Activated T-cell treated with anti-CD3 and anti-CD28 coated beads, Interleukin-2, amount 50 U/mL, for 72 hours (primary cell): Measurements from ENCODE around the gene VSTM2L. TPM values are rescaled to one million over a fixed set of nuclear protein-coding genes. Genes with fewer than 3 reads are reported as not detected.
A peak's percentile ranks its signal among the peaks of the same experiment; 100 is the strongest.

Experiments
- ATAC-seq, 2 donors: fragments of 150-1000 bp; cut with Tn5 transposase; replicated peaks in 1 of 2; 2 replicates each; pipeline ENCODE4 v1.10.0; 2021; ENCODE audit warnings: moderate library complexity in 2 of 2, mild to moderate bottlenecking in 1 of 2
- DNase-seq, 2 donors: peaks; one replicate each; pipeline ENCODE4 v3.0.0; 2021 to 2022; ENCODE audit warnings: mixed read lengths in 1 of 2
- H3K27ac Mint-ChIP-seq: one replicate; pipeline ENCODE4 v1.8.0; 2022; ENCODE audit warnings: mild to moderate bottlenecking, moderate library complexity, mixed read lengths
- H3K27me3 Mint-ChIP-seq: one replicate; pipeline ENCODE4 v1.8.0; 2022; ENCODE audit warnings: low read depth, mixed read lengths
- H3K36me3 Mint-ChIP-seq, 2 donors: one replicate each; pipeline ENCODE4 v1.8.0; 2022; ENCODE audit warnings: mixed read lengths in 2 of 2, mild to moderate bottlenecking in 1 of 2; ENCODE audit not compliant: insufficient read depth in 2 of 2
- H3K4me1 Mint-ChIP-seq: one replicate; pipeline ENCODE4 v1.8.0; 2022; ENCODE audit warnings: low read depth, mixed read lengths
- H3K4me3 Mint-ChIP-seq, 2 donors: one replicate each; pipeline ENCODE4 v1.8.0; 2022; ENCODE audit warnings: mild to moderate bottlenecking in 2 of 2, mixed read lengths in 2 of 2, moderate library complexity in 2 of 2
- H3K9me3 Mint-ChIP-seq, 2 donors: one replicate each; pipeline ENCODE4 v1.8.0; 2022; ENCODE audit warnings: mixed read lengths in 2 of 2
- total RNA-seq, 2 donors: library from RNA; stranded (reverse); gene quantifications; one replicate each; pipeline ENCODE4 v1.2.3, GENCODE V29; 2022

Gene VSTM2L
- total RNA-seq, 2 donors from 2014 or later = 0.60 TPM; not detected in 1

DNA sequence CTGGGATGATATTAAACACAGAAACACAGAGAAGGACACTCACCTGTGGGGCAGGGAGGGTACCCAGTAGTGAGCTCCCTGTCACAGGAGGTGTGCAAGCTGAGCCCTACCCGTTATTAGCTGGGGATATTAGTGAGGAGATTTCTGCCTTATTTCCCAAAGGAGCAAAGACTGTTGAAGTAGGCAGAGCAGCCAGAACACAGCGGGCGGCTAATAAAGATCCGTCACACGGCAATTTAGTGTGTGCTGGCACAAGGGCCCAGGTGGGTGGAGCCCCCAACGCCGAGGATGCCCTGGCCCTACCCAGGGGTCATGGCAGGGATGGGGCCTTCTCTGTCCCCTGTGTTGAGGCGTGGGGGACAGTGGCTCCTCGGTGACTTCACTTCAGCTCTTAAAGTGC, 8.3 kb downstream of the VSTM2L start:
- H3K4me3 Mint-ChIP-seq = no peak overlapping the region
- no peak for ATAC-seq
- no peaks in the 10 kb centered on the region for H3K36me3 Mint-ChIP-seq
- peaks cover 66% of the 10 kb centered on the region for H3K27me3 Mint-ChIP-seq
- H3K9me3 Mint-ChIP-seq = no peaks in the 10 kb centered on the region
- DNase-seq = no peak
- H3K27ac Mint-ChIP-seq = no peak overlapping the region
- peaks cover 33% of the 10 kb centered on the region for H3K4me1 Mint-ChIP-seq

- peak in 1 of 2 donors; percentile 42 for ATAC-seq
- H3K36me3 Mint-ChIP-seq = no peaks in the 10 kb centered on the region
Measured at GRCh38 chr20:37911838-37912281, 8.9 kb downstream of the VSTM2L start.

GRCh38 chr20:37912874-37913273, 9.9 kb downstream of the VSTM2L start:
- peaks cover 38% of the 10 kb centered on the region for H3K4me1 Mint-ChIP-seq
- H3K36me3 Mint-ChIP-seq = no peaks in the 10 kb centered on the region
- ATAC-seq = peak in 1 of 2 donors; percentile 36
- DNase-seq = no peak
- H3K27me3 Mint-ChIP-seq = peaks cover 75% of the 10 kb centered on the region
- no peaks in the 10 kb centered on the region for H3K9me3 Mint-ChIP-seq
- H3K27ac Mint-ChIP-seq = no peak overlapping the region
- H3K4me3 Mint-ChIP-seq = no peak overlapping the region

More at GRCh38 chr20:37911838-37912281, 8.9 kb downstream of the VSTM2L start:
- peak in 1 of 2 donors; percentile 14 for DNase-seq
- Mint-ChIP-seq H3K4me3 (no peak overlapping the region), H3K4me1 (peaks cover 38% of the 10 kb centered on the region), H3K27me3 (peaks cover 69% of the 10 kb centered on the region), H3K9me3 (no peaks in the 10 kb centered on the region), H3K27ac (no peak overlapping the region)

DNA sequence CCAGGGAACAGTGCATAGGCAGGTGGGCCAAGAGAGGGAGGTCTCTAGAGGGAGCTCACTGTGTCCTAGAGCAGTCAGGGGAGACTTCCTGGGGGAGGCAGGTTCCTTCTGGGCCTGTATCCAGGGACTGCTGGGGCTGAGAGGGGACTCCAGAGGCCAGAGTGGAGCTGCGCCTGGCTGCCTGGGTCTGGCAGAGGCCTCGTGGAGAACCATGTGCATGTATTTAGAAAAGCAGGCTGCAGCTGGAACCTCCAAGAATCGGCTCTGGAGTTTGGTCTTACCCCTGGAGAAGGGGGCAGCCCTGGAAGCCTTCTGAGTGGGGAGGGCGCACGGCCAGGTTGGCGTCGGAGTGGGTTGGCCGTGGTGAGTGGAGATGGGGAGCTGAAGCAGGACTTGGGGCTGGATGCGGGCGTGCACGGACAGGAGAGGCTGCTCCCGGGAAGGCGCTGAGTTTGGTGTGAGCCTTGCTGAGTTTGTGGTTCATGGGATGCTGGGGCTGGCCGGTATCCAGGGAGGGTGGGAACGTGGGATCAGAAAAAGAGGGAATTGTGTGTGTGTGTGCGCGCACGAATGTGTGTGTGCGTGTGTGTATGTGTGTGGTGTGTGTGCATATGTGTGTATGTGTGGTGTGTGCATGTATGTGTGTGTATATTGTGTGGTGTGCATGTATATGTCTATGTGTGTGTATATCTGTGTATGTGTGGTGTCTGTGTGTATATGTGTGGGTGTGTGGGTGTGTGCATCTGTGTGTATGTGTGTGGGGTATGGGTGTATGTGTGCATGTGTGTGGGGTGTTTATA, 10.8 kb downstream of the VSTM2L start:
- DNase-seq (no peak), ATAC-seq (no peak)
- peaks cover 38% of the 10 kb centered on the region for H3K4me1 Mint-ChIP-seq
- H3K4me3 Mint-ChIP-seq = peak overlapping the region in 1 of 2 donors; percentile 2
- H3K27me3 Mint-ChIP-seq = peaks cover 70% of the 10 kb centered on the region
- no peak overlapping the region for H3K27ac Mint-ChIP-seq
- no peaks in the 10 kb centered on the region for H3K9me3 Mint-ChIP-seq
- no peaks in the 10 kb centered on the region for H3K36me3 Mint-ChIP-seq

GRCh38 chr20:37914367-37914671, 11.4 kb downstream of the VSTM2L start:
- Mint-ChIP-seq H3K9me3 (no peaks in the 10 kb centered on the region), H3K27me3 (peaks cover 66% of the 10 kb centered on the region), H3K36me3 (no peaks in the 10 kb centered on the region), H3K27ac (no peak overlapping the region), H3K4me1 (peaks cover 38% of the 10 kb centered on the region), H3K4me3 (peak overlapping the region; percentile 2 to 69)
- DNase-seq = no peak
- ATAC-seq = no peak

DNA sequence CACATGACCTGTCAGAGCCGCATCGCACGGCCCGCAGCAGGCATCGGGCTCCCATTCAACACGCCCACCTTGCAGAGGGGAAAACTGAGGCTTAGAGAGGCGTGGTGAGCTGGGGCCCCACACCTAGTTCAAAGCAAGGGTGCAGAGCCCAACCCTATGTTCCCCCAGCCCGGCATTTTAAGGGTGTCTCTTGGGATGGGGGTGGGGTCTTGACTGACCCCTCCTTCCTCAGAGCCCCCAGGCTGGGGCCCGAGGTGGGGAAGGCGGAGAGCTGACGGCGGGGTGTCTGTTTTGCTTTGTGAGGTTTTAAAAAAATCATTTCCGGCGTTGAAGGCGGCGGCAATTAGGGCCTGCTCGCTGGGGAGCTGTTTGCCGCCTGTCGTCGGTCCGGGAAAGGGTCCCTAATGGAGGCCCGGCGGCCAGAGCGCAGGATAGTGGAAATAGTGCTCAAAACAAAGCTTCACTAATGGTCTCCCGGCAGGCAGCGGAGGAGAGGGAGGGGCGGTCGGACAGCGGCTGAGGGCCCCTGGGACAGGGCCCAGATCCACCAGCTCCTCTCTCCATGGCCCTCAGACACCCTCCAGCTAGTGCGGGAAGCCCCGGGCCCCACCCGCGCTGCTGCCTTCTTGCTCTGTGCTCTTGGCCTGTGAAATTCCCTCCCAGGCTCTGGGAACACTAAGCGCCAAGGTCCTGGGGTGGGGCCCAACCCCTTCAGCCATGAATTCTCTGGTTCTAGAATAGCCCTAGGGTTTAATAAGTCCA, 11.9 kb downstream of the VSTM2L start:
- peaks cover 66% of the 10 kb centered on the region for H3K27me3 Mint-ChIP-seq
- H3K9me3 Mint-ChIP-seq = no peaks in the 10 kb centered on the region
- H3K36me3 Mint-ChIP-seq = no peaks in the 10 kb centered on the region
- DNase-seq (peak in 1 of 2 donors; percentile 21), ATAC-seq (peak; percentile 33 to 36)
- H3K4me1 Mint-ChIP-seq = peaks cover 38% of the 10 kb centered on the region
- peak overlapping the region; percentile 23 to 69 for H3K4me3 Mint-ChIP-seq
- H3K27ac Mint-ChIP-seq = no peak overlapping the region

- Mint-ChIP-seq H3K4me3 (no peak overlapping the region), H3K27me3 (peaks cover 62% of the 10 kb centered on the region), H3K36me3 (no peaks in the 10 kb centered on the region), H3K9me3 (no peaks in the 10 kb centered on the region), H3K27ac (no peak overlapping the region), H3K4me1 (peaks cover 43% of the 10 kb centered on the region)
- DNase-seq (no peak), ATAC-seq (no peak)
Measured at GRCh38 chr20:37915434-37915787, 12.5 kb downstream of the VSTM2L start.

DNA sequence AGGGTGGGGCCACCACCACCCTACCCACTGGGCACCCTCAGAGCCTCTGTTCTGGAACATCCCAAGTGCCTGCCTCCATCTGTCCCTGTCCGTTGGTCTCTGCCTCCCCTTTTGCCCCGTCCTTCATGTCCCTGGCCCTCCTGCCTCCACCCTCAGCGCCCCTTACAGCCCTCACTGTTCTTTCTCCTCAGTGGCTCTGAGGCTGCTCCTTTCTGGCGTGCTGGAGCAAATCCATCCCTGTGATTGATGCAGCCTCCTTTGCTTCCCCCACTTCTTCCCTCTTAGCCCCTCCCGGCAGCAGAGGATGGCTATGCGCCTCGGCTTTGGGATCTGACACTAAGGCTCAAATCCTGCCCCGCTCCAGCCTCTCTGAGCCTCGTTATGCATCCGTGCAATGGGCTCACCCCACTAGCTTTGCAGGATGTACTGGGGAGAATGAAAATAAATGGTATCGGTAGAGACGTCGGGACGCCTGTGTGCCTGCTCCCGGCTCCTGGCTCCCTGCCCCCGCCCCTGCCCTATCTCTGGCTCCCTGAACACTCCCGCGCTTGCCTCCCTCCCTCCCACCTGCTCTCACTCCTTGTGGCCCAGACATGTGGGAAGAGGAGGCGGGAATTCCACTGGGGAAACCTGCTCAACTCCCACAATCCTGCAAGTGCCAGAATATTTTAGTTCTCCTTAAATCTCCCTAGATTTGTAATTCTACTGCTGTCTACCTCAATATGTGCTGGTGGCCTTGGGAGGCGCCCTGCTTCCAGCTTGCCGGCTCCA, 13.1 kb downstream of the VSTM2L start:
- no peaks in the 10 kb centered on the region for H3K9me3 Mint-ChIP-seq
- no peak overlapping the region for H3K4me3 Mint-ChIP-seq
- no peak overlapping the region for H3K27ac Mint-ChIP-seq
- H3K36me3 Mint-ChIP-seq = no peaks in the 10 kb centered on the region
- DNase-seq = no peak
- H3K4me1 Mint-ChIP-seq = peaks cover 49% of the 10 kb centered on the region
- H3K27me3 Mint-ChIP-seq = peaks cover 57% of the 10 kb centered on the region
- ATAC-seq = no peak

GRCh38 chr20:37917461-37917860, 14.5 kb downstream of the VSTM2L start:
- peaks cover 46% of the 10 kb centered on the region for H3K27me3 Mint-ChIP-seq
- H3K36me3 Mint-ChIP-seq = no peaks in the 10 kb centered on the region
- H3K27ac Mint-ChIP-seq = no peak overlapping the region
- ATAC-seq (no peak), DNase-seq (no peak)
- no peak overlapping the region for H3K4me3 Mint-ChIP-seq
- H3K9me3 Mint-ChIP-seq = no peaks in the 10 kb centered on the region
- H3K4me1 Mint-ChIP-seq = peaks cover 55% of the 10 kb centered on the region

GRCh38 chr20:37918035-37918434, 15.1 kb downstream of the VSTM2L start:
- no peak for DNase-seq

DNA sequence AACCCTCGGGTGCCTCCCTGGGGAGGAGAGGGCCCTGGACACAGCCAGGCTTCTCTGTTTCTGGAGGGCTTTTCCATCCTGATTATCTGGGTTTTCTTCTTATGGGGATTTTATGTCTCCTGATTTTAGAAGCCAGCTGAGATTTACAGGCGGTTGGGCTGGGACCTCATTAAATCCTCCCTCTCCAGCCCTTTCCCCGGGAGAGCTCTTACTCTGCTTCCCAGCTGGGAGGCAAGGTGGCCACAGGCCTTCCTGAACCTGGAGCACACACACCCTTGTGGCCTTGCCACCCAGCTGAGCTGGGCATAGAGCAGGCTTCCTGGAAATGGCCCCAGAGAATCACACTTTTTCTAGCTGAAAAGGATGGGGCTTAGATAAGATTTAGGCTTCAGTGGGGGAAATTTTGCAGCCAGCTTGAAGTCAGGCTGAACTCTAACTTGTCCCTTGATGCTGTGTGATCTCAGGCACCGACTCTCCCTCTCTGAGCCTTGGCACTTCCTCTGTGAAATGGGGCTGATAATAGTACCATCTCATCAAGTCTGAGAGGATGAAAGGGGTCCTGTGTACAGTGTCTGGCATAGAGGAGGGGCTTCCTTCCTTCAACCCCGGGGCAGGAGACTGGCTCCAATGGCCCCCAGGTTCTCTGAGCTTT, 16.6 kb downstream of the VSTM2L start:
- no peak overlapping the region for H3K4me3 Mint-ChIP-seq
- ATAC-seq = no peak
- H3K27me3 Mint-ChIP-seq = peaks cover 25% of the 10 kb centered on the region
- DNase-seq = no peak
- peaks cover 38% of the 10 kb centered on the region for H3K4me1 Mint-ChIP-seq
- no peaks in the 10 kb centered on the region for H3K9me3 Mint-ChIP-seq
- no peak overlapping the region for H3K27ac Mint-ChIP-seq
- no peaks in the 10 kb centered on the region for H3K36me3 Mint-ChIP-seq

More at GRCh38 chr20:37918035-37918434, 15.1 kb downstream of the VSTM2L start:
- Mint-ChIP-seq H3K36me3 (no peaks in the 10 kb centered on the region), H3K4me3 (no peak overlapping the region), H3K27me3 (peaks cover 40% of the 10 kb centered on the region), H3K27ac (no peak overlapping the region), H3K4me1 (peaks cover 53% of the 10 kb centered on the region), H3K9me3 (no peaks in the 10 kb centered on the region)
- no peak for ATAC-seq

DNA sequence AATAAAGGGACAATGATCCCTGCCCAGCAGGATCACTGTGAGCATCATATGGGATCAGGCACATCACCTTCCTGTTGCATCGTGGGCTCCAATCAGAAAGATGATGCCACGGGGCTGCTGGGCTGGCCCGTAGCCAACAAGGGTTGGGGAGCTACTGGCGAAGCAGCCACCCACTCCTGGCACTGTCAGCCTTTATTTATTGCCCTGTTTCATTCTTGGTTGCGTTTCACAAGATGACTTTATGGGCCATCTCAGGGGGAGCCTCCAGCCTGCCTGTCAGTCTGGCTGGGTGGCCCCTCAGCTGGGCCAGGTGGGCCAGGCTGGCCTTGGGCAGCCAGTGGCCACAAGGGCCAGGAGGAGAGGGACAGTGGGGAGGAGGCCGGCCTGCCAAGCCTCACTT, 17.3 kb downstream of the VSTM2L start:
- Mint-ChIP-seq H3K4me1 (peaks cover 34% of the 10 kb centered on the region), H3K36me3 (no peaks in the 10 kb centered on the region), H3K27ac (no peak overlapping the region), H3K4me3 (no peak overlapping the region), H3K9me3 (no peaks in the 10 kb centered on the region), H3K27me3 (peaks cover 21% of the 10 kb centered on the region)
- DNase-seq (peak; percentile 50 to 65), ATAC-seq (peak; percentile 40 to 41)
